ENCODE measurements around the gene ZNF407.

GRCh38 chr18:74828200-74828599, 230.5 kb downstream of the ZNF407 start:
- TF ChIP-seq, protein P1, sequence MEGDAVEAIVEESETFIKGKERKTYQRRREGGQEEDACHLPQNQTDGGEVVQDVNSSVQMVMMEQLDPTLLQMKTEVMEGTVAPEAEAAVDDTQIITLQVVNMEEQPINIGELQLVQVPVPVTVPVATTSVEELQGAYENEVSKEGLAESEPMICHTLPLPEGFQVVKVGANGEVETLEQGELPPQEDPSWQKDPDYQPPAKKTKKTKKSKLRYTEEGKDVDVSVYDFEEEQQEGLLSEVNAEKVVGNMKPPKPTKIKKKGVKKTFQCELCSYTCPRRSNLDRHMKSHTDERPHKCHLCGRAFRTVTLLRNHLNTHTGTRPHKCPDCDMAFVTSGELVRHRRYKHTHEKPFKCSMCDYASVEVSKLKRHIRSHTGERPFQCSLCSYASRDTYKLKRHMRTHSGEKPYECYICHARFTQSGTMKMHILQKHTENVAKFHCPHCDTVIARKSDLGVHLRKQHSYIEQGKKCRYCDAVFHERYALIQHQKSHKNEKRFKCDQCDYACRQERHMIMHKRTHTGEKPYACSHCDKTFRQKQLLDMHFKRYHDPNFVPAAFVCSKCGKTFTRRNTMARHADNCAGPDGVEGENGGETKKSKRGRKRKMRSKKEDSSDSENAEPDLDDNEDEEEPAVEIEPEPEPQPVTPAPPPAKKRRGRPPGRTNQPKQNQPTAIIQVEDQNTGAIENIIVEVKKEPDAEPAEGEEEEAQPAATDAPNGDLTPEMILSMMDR (IDR thresholded peaks at IDR 0.05; ENCODE audit: insufficient read depth, low read length, poor library complexity, severe bottlenecking), result no peak
- no peak for TF ChIP-seq EZH2phosphoT487 (conservative IDR thresholded peaks at IDR 0.05; ENCODE audit: low read length)
